HepG2 (cell line): ENCODE results near the gene POLRMT. TPM values are rescaled to one million over a fixed set of nuclear protein-coding genes. Genes with fewer than 3 reads are reported as not detected.
A peak's percentile ranks its signal among the peaks of the same experiment; 100 is the strongest.

Experiments
- ARNTL ChIP-seq: sonication (generic); formaldehyde crosslinking; IDR thresholded peaks from 2 replicates; pipeline ENCODE4 v1.4.0; 2020; ENCODE audit warnings: mild to moderate bottlenecking, missing genetic modification reagents
- EED ChIP-seq: sonication (generic); formaldehyde crosslinking; IDR thresholded peaks from 2 replicates; pipeline ENCODE4 v1.5.0; 2020; ENCODE audit warnings: mild to moderate bottlenecking, missing genetic modification reagents
- FOXO1 ChIP-seq: sonication (generic); formaldehyde crosslinking; IDR thresholded peaks from 2 replicates; pipeline ENCODE4 v1.4.0; 2020; ENCODE audit warnings: missing genetic modification reagents
- JUN ChIP-seq: sonication (generic); formaldehyde crosslinking; IDR thresholded peaks from 2 replicates; pipeline ENCODE4 v1.4.0; 2020; ENCODE audit warnings: mild to moderate bottlenecking, missing genetic modification reagents
- KAT7 ChIP-seq: IDR thresholded peaks from 2 replicates; pipeline ENCODE4 v1.6.1; 2018; ENCODE audit warnings: borderline replicate concordance, missing compliant biosample characterization
- KLF13 ChIP-seq: sonication (generic); formaldehyde crosslinking; IDR thresholded peaks from 2 replicates; pipeline ENCODE4 v1.4.0; 2020; ENCODE audit warnings: mild to moderate bottlenecking, missing genetic modification reagents
- PCBP1 ChIP-seq: fragments of 200-400 bp; formaldehyde crosslinking; IDR thresholded peaks from 2 replicates; pipeline ENCODE4 v1.6.1; 2017; ENCODE audit warnings: mild to moderate bottlenecking, low read depth, low read length, borderline replicate concordance
- POLR2AphosphoS2 ChIP-seq: IDR thresholded peaks from 2 replicates; pipeline ENCODE4 v1.6.1; 2011; ENCODE audit warnings: low read depth, low read length, improper control_type of control experiment
- RAD51 ChIP-seq: fragments of 450-650 bp; IDR thresholded peaks from 2 replicates; pipeline ENCODE4 v1.6.1; 2016; ENCODE audit warnings: borderline replicate concordance
- SMARCE1 ChIP-seq: fragments of 450-650 bp; IDR thresholded peaks from 2 replicates; pipeline ENCODE4 v1.6.1; 2017; ENCODE audit warnings: borderline replicate concordance
- SRSF9 ChIP-seq: fragments of 200-400 bp; formaldehyde crosslinking; IDR thresholded peaks from 2 replicates; pipeline ENCODE4 v1.6.1; 2018; ENCODE audit warnings: borderline replicate concordance, mild to moderate bottlenecking, low read depth, low read length; ENCODE audit not compliant: insufficient read depth, poor library complexity, severe bottlenecking
- ZBTB42 ChIP-seq: sonication (generic); formaldehyde crosslinking; IDR thresholded peaks from 2 replicates; pipeline ENCODE4 v1.5.0; 2020; ENCODE audit warnings: mild to moderate bottlenecking, missing genetic modification reagents
- ZMYM4 ChIP-seq: sonication (generic); formaldehyde crosslinking; IDR thresholded peaks from 2 replicates; pipeline ENCODE4 v1.8.1; 2023; ENCODE audit warnings: mild to moderate bottlenecking, missing genetic modification reagents
- ZNF180 ChIP-seq: sonication (generic); formaldehyde crosslinking; IDR thresholded peaks from 2 replicates; pipeline ENCODE4 v1.4.0; 2020; ENCODE audit warnings: low read depth, missing genetic modification reagents, borderline replicate concordance
- ZNF530 ChIP-seq: sonication (generic); formaldehyde crosslinking; IDR thresholded peaks from 2 replicates; pipeline ENCODE4 v1.5.0; 2020; ENCODE audit warnings: low read depth, mild to moderate bottlenecking, missing genetic modification reagents
- ZNF577 ChIP-seq: sonication (generic); formaldehyde crosslinking; IDR thresholded peaks from 2 replicates; pipeline ENCODE4 v1.4.0; 2020; ENCODE audit warnings: mild to moderate bottlenecking, low read depth, missing genetic modification reagents, borderline replicate concordance
- ZNF619 ChIP-seq: sonication (generic); formaldehyde crosslinking; IDR thresholded peaks from 2 replicates; pipeline ENCODE4 v1.4.0; 2020; ENCODE audit warnings: mild to moderate bottlenecking, missing genetic modification reagents
- ZNF891 ChIP-seq: sonication (generic); formaldehyde crosslinking; IDR thresholded peaks from 2 replicates; pipeline ENCODE4 v1.5.0; 2020; ENCODE audit warnings: mild to moderate bottlenecking, missing genetic modification reagents
- polyA plus RNA-seq, 8 experiments: library from polyadenylated mRNA; depleted of rRNA in 3 of 8; stranded (reverse) in 7 of 8; unstranded in 1 of 8; fragments of >200 nt; fragmentation: Illumina TruSeq in 4 of 8; extraction: Trizol in 4 of 8; gene quantifications; 2 replicates each; pipeline versions ENCODE4 v1.2.1 to v1.2.3, GENCODE V29; 2011 to 2016; ENCODE audit warnings: low read depth in 4 of 8, missing spikeins in 1 of 8, mixed read lengths in 1 of 8; ENCODE audit not compliant: insufficient read depth in 1 of 8
- total RNA-seq, 5 experiments: library from RNA; depleted of rRNA; stranded (reverse); fragments of >200 nt; fragmentation: Illumina TruSeq; extraction: Trizol; gene quantifications; 2 replicates each; pipeline ENCODE4 v1.2.3, GENCODE V29; 2016; ENCODE audit warnings: low read depth in 1 of 5
- TF ChIP-seq, protein P1 (sequence below): sonication (generic); formaldehyde crosslinking; IDR thresholded peaks from 2 replicates; pipeline ENCODE4 v1.4.0; 2020; ENCODE audit warnings: mild to moderate bottlenecking, missing genetic modification reagents
- TF ChIP-seq, protein P2 (sequence below): sonication (generic); formaldehyde crosslinking; conservative IDR thresholded peaks from 2 replicates; pipeline ENCODE4 v1.4.0; 2020; ENCODE audit warnings: missing genetic modification reagents
- TF ChIP-seq, protein P3 (sequence below): sonication (generic); formaldehyde crosslinking; IDR thresholded peaks from 2 replicates; pipeline ENCODE4 v1.4.0; 2020; ENCODE audit warnings: missing genetic modification reagents
- TF ChIP-seq, protein P4 (sequence below), 2 experiments: sonication (generic) in 1 of 2; formaldehyde crosslinking in 1 of 2; IDR thresholded peaks; 2 replicates each; pipeline versions ENCODE4 v1.4.0 to v1.6.1; 2018 to 2020; ENCODE audit warnings: missing genetic modification reagents in 2 of 2, borderline replicate concordance in 1 of 2, low read depth in 1 of 2, mild to moderate bottlenecking in 1 of 2, missing biosample characterization in 1 of 2

POLRMT gene
- total and polyA plus RNA-seq, 2 of the 13 experiments (the other 11 are each of a cell fraction or from before 2014, with no cell fraction given), result 78.0 to 101 TPM

DNA sequence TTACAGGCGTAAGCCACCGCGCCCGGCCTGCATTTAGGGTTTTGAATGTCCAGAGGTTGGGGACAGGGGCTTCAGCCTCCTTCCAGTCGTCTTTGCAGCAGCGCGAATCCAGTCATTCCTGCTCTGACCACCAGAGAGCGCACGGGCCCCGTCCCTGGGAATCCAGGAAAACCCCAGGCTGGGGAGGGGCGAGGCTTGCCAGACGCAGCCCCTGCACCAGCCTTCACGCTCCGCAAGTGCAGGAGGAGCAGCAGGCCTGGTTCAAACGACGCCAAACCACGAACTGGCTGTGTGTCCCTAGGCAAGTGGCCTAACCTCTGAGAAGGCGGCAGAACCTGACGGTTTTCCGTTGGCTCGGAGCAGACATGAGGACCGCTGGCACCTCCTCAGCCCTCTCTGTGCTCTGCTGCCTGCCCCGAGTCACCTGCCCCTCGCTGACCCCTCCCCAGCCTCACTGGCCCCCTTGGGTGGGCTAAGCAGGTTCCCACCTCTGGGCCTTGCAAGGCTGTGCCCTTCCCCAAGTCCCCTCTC is 31.6 kb upstream of the POLRMT start (continued):
- TF ChIP-seq, protein P1, sequence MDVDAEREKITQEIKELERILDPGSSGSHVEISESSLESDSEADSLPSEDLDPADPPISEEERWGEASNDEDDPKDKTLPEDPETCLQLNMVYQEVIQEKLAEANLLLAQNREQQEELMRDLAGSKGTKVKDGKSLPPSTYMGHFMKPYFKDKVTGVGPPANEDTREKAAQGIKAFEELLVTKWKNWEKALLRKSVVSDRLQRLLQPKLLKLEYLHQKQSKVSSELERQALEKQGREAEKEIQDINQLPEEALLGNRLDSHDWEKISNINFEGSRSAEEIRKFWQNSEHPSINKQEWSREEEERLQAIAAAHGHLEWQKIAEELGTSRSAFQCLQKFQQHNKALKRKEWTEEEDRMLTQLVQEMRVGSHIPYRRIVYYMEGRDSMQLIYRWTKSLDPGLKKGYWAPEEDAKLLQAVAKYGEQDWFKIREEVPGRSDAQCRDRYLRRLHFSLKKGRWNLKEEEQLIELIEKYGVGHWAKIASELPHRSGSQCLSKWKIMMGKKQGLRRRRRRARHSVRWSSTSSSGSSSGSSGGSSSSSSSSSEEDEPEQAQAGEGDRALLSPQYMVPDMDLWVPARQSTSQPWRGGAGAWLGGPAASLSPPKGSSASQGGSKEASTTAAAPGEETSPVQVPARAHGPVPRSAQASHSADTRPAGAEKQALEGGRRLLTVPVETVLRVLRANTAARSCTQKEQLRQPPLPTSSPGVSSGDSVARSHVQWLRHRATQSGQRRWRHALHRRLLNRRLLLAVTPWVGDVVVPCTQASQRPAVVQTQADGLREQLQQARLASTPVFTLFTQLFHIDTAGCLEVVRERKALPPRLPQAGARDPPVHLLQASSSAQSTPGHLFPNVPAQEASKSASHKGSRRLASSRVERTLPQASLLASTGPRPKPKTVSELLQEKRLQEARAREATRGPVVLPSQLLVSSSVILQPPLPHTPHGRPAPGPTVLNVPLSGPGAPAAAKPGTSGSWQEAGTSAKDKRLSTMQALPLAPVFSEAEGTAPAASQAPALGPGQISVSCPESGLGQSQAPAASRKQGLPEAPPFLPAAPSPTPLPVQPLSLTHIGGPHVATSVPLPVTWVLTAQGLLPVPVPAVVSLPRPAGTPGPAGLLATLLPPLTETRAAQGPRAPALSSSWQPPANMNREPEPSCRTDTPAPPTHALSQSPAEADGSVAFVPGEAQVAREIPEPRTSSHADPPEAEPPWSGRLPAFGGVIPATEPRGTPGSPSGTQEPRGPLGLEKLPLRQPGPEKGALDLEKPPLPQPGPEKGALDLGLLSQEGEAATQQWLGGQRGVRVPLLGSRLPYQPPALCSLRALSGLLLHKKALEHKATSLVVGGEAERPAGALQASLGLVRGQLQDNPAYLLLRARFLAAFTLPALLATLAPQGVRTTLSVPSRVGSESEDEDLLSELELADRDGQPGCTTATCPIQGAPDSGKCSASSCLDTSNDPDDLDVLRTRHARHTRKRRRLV, result no peak
- TF ChIP-seq ARNTL (CRISPR knock-in tag), result no peak
- TF ChIP-seq, protein P2, sequence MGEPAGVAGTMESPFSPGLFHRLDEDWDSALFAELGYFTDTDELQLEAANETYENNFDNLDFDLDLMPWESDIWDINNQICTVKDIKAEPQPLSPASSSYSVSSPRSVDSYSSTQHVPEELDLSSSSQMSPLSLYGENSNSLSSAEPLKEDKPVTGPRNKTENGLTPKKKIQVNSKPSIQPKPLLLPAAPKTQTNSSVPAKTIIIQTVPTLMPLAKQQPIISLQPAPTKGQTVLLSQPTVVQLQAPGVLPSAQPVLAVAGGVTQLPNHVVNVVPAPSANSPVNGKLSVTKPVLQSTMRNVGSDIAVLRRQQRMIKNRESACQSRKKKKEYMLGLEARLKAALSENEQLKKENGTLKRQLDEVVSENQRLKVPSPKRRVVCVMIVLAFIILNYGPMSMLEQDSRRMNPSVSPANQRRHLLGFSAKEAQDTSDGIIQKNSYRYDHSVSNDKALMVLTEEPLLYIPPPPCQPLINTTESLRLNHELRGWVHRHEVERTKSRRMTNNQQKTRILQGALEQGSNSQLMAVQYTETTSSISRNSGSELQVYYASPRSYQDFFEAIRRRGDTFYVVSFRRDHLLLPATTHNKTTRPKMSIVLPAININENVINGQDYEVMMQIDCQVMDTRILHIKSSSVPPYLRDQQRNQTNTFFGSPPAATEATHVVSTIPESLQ, result no peak
- no peak for TF ChIP-seq RAD51
- no peak for TF ChIP-seq ZNF180
- no peak for TF ChIP-seq FOXO1
- TF ChIP-seq, protein P3, sequence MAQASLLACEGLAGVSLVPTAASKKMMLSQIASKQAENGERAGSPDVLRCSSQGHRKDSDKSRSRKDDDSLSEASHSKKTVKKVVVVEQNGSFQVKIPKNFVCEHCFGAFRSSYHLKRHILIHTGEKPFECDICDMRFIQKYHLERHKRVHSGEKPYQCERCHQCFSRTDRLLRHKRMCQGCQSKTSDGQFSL (CRISPR knock-in tag), result peak; percentile 72; the same call in 1 of the 2 replicates
- peak; percentile 67; the same call in 1 of the 2 replicates for TF ChIP-seq ZMYM4
- no peak for TF ChIP-seq SMARCE1
- no peak for TF ChIP-seq POLR2AphosphoS2
- TF ChIP-seq ZNF577 (CRISPR knock-in tag), result no peak
- TF ChIP-seq ZBTB42 (CRISPR knock-in tag), result no peak
- no peak for TF ChIP-seq KAT7
- TF ChIP-seq ZNF619 (CRISPR knock-in tag), result peak; percentile 82
- no peak for TF ChIP-seq ZNF530 (CRISPR knock-in tag)
- TF ChIP-seq EED (CRISPR knock-in tag), result no peak; the same call in 1 of the 2 replicates
- TF ChIP-seq JUN, result no peak
- no peak for TF ChIP-seq SRSF9
- no peak for TF ChIP-seq KLF13 (CRISPR knock-in tag)
- TF ChIP-seq PCBP1, result peak; percentile 79; the same call in 1 of the 2 replicates
- TF ChIP-seq, protein P4, sequence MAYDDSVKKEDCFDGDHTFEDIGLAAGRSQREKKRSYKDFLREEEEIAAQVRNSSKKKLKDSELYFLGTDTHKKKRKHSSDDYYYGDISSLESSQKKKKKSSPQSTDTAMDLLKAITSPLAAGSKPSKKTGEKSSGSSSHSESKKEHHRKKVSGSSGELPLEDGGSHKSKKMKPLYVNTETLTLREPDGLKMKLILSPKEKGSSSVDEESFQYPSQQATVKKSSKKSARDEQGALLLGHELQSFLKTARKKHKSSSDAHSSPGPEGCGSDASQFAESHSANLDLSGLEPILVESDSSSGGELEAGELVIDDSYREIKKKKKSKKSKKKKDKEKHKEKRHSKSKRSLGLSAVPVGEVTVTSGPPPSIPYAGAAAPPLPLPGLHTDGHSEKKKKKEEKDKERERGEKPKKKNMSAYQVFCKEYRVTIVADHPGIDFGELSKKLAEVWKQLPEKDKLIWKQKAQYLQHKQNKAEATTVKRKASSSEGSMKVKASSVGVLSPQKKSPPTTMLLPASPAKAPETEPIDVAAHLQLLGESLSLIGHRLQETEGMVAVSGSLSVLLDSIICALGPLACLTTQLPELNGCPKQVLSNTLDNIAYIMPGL (CRISPR knock-in tag; IDR thresholded peaks at IDR 0.05; ENCODE audit: borderline replicate concordance in 1 of 2, low read depth in 1 of 2), result peak; percentile 64 to 79; a peak in 3 of 4 replicates
- TF ChIP-seq ZNF891 (CRISPR knock-in tag), result 0 out of 2 replicates have a peak, but pooled peaks have one; percentile 38
